K562 (cell line): ENCODE results near the gene MRPS33. TPM values are rescaled to one million over a fixed set of nuclear protein-coding genes. Genes with fewer than 3 reads are reported as not detected.

ENCODE experiments used
- ATAC-seq: fragments of 200-7000 bp; cut with Tn5 transposase; 3 replicates; pipeline ENCODE4 v1.9.1; 2020; ENCODE audit warnings: moderate library complexity
- BruUV-seq: library from RNA; stranded (reverse); fragments of 400-500 nt; replicated peaks from 2 replicates; lab custom pipeline; 2021; lab: Mats Ljungman, UMichigan
- CTCF ChIA-PET: fragments of 300-600 bp; formaldehyde crosslinking; extraction: SDS; loops from one replicate; lab custom pipeline; 2021; ENCODE audit warnings: low intra/inter-chr PET ratio; lab: Yijun Ruan, JAX
- POLR2A ChIA-PET: fragments of 300-600, 350-650 bp; sonication (Branson Sonifier 250); formaldehyde crosslinking; extraction: SDS; loops from one replicate; lab custom pipeline; 2021; ENCODE audit warnings: antibody characterized with exemption, inconsistent platforms; lab: Yijun Ruan, JAX
- DNase-seq, 4 experiments: peaks; one replicate each; pipeline versions ENCODE4 v3.0.0 to v3.0.0-alpha.2; 2011 to 2018; ENCODE audit warnings: low spot score in 3 of 4, mixed read lengths in 3 of 4; ENCODE audit errors: extremely low read depth in 1 of 4
- FAIRE-seq: peaks from 2 replicates; lab custom pipeline; 2011; peaks lifted over from hg19 to GRCh38; lab: Jason Lieb, UNC
- H2AFZ ChIP-seq: 2 replicates; pipeline ENCODE4 v1.6.0; 2011; ENCODE audit warnings: low read depth, low read length, control low read depth, inconsistent platforms
- H3K27ac ChIP-seq: fragments of 200-600 bp; 3 replicates; pipeline ENCODE4 v1.8.0; 2011; ENCODE audit warnings: low read depth, mild to moderate bottlenecking, control low read depth, inconsistent platforms, low read length, moderate library complexity, mixed read lengths; ENCODE audit errors: extremely low read depth
- H3K27me3 ChIP-seq, 2 experiments: fragments of 300-600 bp in 1 of 2; 2 replicates in 1 of 2; 3 replicates in 1 of 2; pipeline versions ENCODE4 v1.6.0 to v1.8.0; 2011; ENCODE audit warnings: inconsistent platforms in 2 of 2, low read length in 2 of 2, mild to moderate bottlenecking in 1 of 2, mixed read lengths in 1 of 2, moderate library complexity in 1 of 2; ENCODE audit not compliant: control insufficient read depth in 2 of 2, insufficient read depth in 2 of 2
- H3K36me3 ChIP-seq: fragments of 300-600 bp; 3 replicates; pipeline ENCODE4 v1.8.0; 2011; ENCODE audit warnings: mild to moderate bottlenecking, low read length, inconsistent platforms; ENCODE audit not compliant: control insufficient read depth, insufficient read depth
- H3K4me1 ChIP-seq, 2 experiments: fragments of 200-600 bp in 1 of 2; replicated peaks in 1 of 2; 2 replicates in 1 of 2; 3 replicates in 1 of 2; pipeline versions ENCODE4 v1.5.1 to v1.8.0; 2011; ENCODE audit warnings: inconsistent platforms in 2 of 2, low read length in 2 of 2, mild to moderate bottlenecking in 1 of 2, mixed read lengths in 1 of 2, moderate library complexity in 1 of 2; ENCODE audit not compliant: control insufficient read depth in 2 of 2, insufficient read depth in 2 of 2
- H3K4me2 ChIP-seq: 2 replicates; pipeline ENCODE4 v1.6.1; 2011; ENCODE audit warnings: low read length, control low read depth, inconsistent platforms, mixed read lengths; ENCODE audit not compliant: insufficient read depth
- H3K4me3 ChIP-seq: fragments of 200-600 bp; sonication (generic), shearing (Covaris generic); 2 replicates; pipeline ENCODE4 v1.5.1; 2016; ENCODE audit warnings: control low read depth, inconsistent platforms
- H3K79me2 ChIP-seq: fragments of 200-600 bp; 3 replicates; pipeline ENCODE4 v1.8.0; 2011; ENCODE audit warnings: low read length, inconsistent platforms; ENCODE audit not compliant: control insufficient read depth, insufficient read depth
- H3K9ac ChIP-seq, 2 experiments: 2 replicates each; pipeline versions ENCODE4 v1.6.0 to v1.6.1; 2011; ENCODE audit warnings: low read depth in 2 of 2, low read length in 2 of 2, control low read depth in 1 of 2, inconsistent platforms in 1 of 2, mild to moderate bottlenecking in 1 of 2, mixed read lengths in 1 of 2; ENCODE audit not compliant: insufficient read depth in 1 of 2
- H3K9me1 ChIP-seq: one replicate; pipeline ENCODE4 v1.6.0; 2011; ENCODE audit warnings: inconsistent platforms, mild to moderate bottlenecking, low read length, moderate library complexity; ENCODE audit not compliant: control insufficient read depth, insufficient read depth
- H3K9me3 ChIP-seq: replicated peaks from 2 replicates; pipeline ENCODE4 v1.5.1; 2011; ENCODE audit warnings: low read depth, low read length, inconsistent platforms; ENCODE audit not compliant: control insufficient read depth, insufficient read depth
- H4K20me1 ChIP-seq: replicated peaks from 2 replicates; pipeline ENCODE4 v1.6.1; 2011; ENCODE audit warnings: low read length, inconsistent platforms, mixed read lengths; ENCODE audit not compliant: control insufficient read depth, insufficient read depth
- ARID2 ChIP-seq: fragments of 450-650 bp; IDR thresholded peaks from 2 replicates; pipeline ENCODE4 v1.6.1; 2017; ENCODE audit warnings: antibody characterized with exemption, mild to moderate bottlenecking
- ATF1 ChIP-seq, 2 experiments: fragments of 450-650 bp in 1 of 2; IDR thresholded peaks; 2 replicates each; pipeline ENCODE4 v1.6.1; 2016; ENCODE audit warnings: missing compliant biosample characterization in 1 of 2, missing genetic modification characterization in 1 of 2
- EP300 ChIP-seq: IDR thresholded peaks from 2 replicates; pipeline ENCODE4 v1.6.1; 2012; ENCODE audit warnings: low read length, improper control_type of control experiment
- KLF16 ChIP-seq: IDR thresholded peaks from 2 replicates; pipeline ENCODE4 v1.6.1; 2016; ENCODE audit warnings: antibody characterized with exemption
- MAFG ChIP-seq: fragments of 450-650 bp; conservative IDR thresholded peaks from 2 replicates; pipeline ENCODE4 v1.6.1; 2016; ENCODE audit warnings: missing genetic modification characterization, missing compliant biosample characterization
- STAG1 ChIP-seq: sonication (generic); formaldehyde crosslinking; IDR thresholded peaks from 2 replicates; pipeline ENCODE4 v1.5.0; 2020; ENCODE audit warnings: missing genetic modification reagents, borderline replicate concordance
- ZNF57 ChIP-seq: fragments of 450-650 bp; formaldehyde crosslinking; IDR thresholded peaks from 2 replicates; pipeline ENCODE4 v1.4.0; 2020; ENCODE audit warnings: mild to moderate bottlenecking, moderate library complexity
- whole genome bisulfite sequencing: fragments of 100-300 bp; shearing (Covaris generic); methylation state at CpG from one replicate; pipeline ENCODE4 v1.1.6; 2016; ENCODE audit warnings: low coverage, mixed read lengths; ENCODE audit not compliant: insufficient coverage; ENCODE audit errors: missing lambda C conversion rate; 5-methylcytosine and 5-hydroxymethylcytosine counted together
- in situ Hi-C: fragments of 300-500 bp; cut with MboI; formaldehyde crosslinking; loops from 4 replicates; pipeline ENCODE4 v1.15.0; 2018; ENCODE audit warnings: inconsistent platforms, mixed read lengths
- intact Hi-C: fragments of 100-400 bp; cut with micrococcal nuclease; formaldehyde crosslinking; loops from 2 replicates; pipeline ENCODE4 v1.14.2; 2022
- polyA plus RNA-seq, 8 experiments: library from polyadenylated mRNA; depleted of rRNA in 4 of 8; stranded (reverse) in 5 of 8; unstranded in 3 of 8; fragments of >200 nt; fragmentation: Nextera tagmentation in 2 of 8; fragmentation: Illumina TruSeq in 1 of 8; extraction: Ambion mirVana in 2 of 8; extraction: Trizol in 1 of 8; gene quantifications; 2 replicates each; pipeline versions ENCODE4 v1.2.1 to v1.2.3, GENCODE V29; 2011 to 2014; ENCODE audit warnings: inconsistent platforms in 1 of 8, missing spikeins in 1 of 8
- total RNA-seq, 7 experiments: library from RNA; depleted of rRNA in 6 of 7; stranded (reverse); fragments of >200 nt in 6 of 7; fragmentation: Illumina TruSeq in 2 of 7; extraction: Trizol in 2 of 7; gene quantifications; 2 replicates each; pipeline versions ENCODE4 v1.2.1 to v1.2.3, GENCODE V29; 2011 to 2021; ENCODE audit warnings: low replicate concordance in 1 of 7

MRPS33 gene
- total and polyA plus RNA-seq, 9 of the 15 experiments (the other 6 are each of a cell fraction or from before 2014, with no cell fraction given) = 81.1 to 442 (median 149) TPM

DNA sequence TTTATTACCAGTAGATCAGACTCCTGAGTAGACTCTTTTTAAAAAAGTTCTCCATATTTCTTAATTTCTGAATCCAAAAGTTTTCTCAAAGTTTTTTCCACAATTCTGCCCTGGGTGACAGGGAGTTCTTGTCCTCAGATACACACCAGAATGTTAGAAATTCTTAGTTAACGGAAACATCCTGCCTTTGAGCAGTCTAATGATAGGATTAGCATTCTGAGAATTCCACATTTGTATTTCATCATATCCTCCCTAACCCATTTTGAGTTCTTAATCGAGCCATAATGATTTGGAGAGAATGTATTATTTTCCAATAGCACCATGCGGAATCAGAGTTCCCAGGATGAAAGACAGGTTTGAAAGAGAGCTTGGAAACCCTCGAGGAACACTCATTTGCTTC lies 28.9 kb upstream of the MRPS33 start (continued):
- TF ChIP-seq ATF1 (CRISPR knock-in tag; IDR thresholded peaks at IDR 0.05) = no peak
- TF ChIP-seq ATF1 (tag; IDR thresholded peaks at IDR 0.05) = no peak
- TF ChIP-seq KLF16 = no peak

DNA sequence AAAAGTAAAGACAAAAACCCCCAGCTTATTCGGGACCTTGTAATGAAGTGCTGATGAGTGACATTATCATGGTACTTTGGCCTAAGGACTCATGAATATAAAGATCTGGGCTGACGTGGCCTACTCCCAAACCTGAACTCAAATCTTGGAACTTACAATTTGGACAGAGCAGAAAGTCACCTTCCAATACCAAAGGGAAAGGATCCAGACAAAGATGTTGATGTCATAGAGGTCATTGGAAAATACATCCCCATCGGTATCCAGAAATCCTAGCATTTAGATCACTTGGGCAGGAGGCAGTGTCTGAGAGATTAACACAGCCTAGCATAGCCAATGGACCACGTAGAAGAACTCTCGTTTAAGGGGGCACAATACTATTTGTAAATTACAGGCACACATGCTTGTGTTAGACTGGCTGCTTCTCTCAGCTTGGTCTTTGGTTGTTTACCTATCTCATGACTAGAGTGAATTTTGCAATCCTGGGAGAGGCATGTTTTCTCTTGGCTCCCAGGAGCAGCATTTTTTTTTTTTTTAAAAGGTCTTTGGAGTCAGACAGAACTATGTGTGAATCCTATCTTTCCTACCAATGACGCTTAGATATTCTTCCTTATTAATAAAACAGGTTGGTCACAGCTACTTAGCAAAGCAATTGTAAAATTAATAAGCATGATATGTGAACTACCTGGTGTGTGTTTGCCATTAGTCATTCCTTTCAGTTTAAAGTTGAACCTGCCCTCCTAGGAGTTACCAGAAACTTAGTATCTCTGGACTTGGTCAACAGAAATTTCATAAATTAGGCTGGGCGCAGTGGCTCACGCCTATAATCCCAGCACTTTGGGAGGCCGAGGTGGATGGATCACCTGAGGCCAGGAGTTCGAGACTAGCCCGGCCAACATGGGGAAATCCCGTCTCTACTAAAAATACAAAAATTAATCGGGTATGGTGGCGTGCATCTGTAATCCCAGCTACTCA lies 27.8 kb upstream of the MRPS33 start:
- ChIA-PET POLR2A (no interaction called here), CTCF (no interaction called here)
- H3K4me2 ChIP-seq = no peak overlapping the region
- in situ Hi-C loops (no loop called here), intact Hi-C loops (no loop called here)
- no peaks in the 10 kb centered on the region for H3K79me2 ChIP-seq
- ATAC-seq (no peak), DNase-seq (no peak), FAIRE-seq (no peak)
- BruUV-seq = no TSS peak
- no peaks in the 10 kb centered on the region for H3K9me3 ChIP-seq
- no peak overlapping the region for H2AFZ ChIP-seq
- H3K36me3 ChIP-seq = no peaks in the 10 kb centered on the region
- no peak overlapping the region for H3K9ac ChIP-seq
- WGBS = 2% methylated on average over 14 of the region's 14 CpGs
- H3K27ac ChIP-seq = no peak overlapping the region
- H3K4me1 ChIP-seq = no peaks in the 10 kb centered on the region
- H3K9me1 ChIP-seq = no peaks in the 10 kb centered on the region
- no peak for TF ChIP-seq ARID2
- TF ChIP-seq EP300 = no peak
- no peak for TF ChIP-seq ZNF57 (CRISPR knock-in tag)
- TF ChIP-seq STAG1 (CRISPR knock-in tag) = no peak
- no peak for TF ChIP-seq MAFG (tag)
- H4K20me1 ChIP-seq = no peaks in the 10 kb centered on the region
- H3K4me3 ChIP-seq = no peak overlapping the region
- H3K27me3 ChIP-seq = peaks cover 0 to 3% of the 10 kb centered on the region in 2 experiments; a peak in 2 of 5 replicates
